ENCODE measurements around the gene ALOXE3.

DNA sequence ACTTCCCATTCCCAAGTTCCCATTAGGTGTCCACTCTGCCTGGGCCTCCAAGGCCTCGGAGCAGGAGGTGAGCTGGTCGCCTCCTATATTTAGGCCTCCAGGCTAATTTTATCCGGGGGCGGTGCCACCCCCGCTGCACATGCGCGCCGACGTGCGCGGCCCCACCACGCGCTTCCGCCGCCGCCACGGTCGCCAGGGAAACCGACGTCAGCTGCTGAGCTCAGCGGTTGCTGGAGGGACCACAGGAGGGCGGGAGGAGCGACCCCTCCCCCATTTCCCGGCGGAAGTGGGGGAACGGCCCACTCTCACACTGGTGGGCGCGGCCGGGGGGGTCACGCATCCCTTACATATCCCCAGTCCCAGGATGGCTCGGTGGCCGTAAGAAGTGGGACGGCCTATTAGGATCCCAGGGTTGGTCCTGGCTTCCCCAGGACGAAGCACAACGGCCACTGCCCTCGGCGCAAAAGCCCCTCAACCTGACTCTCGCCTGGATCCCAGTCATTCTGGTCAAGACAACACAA is 32.9 kb upstream of the ALOXE3 start:
- TF ChIP-seq GATA3 (IDR thresholded peaks at IDR 0.05; ENCODE audit: low read depth, low read length) (no peak), GATA2 (IDR thresholded peaks at IDR 0.05; ENCODE audit: low read depth, low read length) (no peak)

Measured in SH-SY5Y (cell line).